ENCODE results near the gene SUGCT. TPM values are rescaled to one million over a fixed set of nuclear protein-coding genes. Genes with fewer than 3 reads are reported as not detected.

Gene SUGCT
- total RNA-seq, 1 experiment from 2014 or later: 4.6 TPM

GRCh38 chr7:40622941-40623501 is 488.2 kb downstream of the SUGCT start (continued):
- TF ChIP-seq ARID4B (CRISPR knock-in tag; IDR thresholded peaks at IDR 0.05; ENCODE audit: borderline replicate concordance) (no peak), TEAD1 (CRISPR knock-in tag; IDR thresholded peaks at IDR 0.05) (no peak)

- CTCF ChIA-PET: no interaction called here
These were observed 489.1 kb downstream of the SUGCT start for GRCh38 chr7:40623863-40624262.

More at GRCh38 chr7:40623863-40624262, 489.1 kb downstream of the SUGCT start:
- Mint-ChIP-seq H3K4me3 (no peak overlapping the region), H3K27ac (no peak overlapping the region), H3K4me1 (no peaks in the 10 kb centered on the region), H3K27me3 (ENCODE audit: low read depth) (no peaks in the 10 kb centered on the region), H3K36me3 (no peaks in the 10 kb centered on the region), H3K9me3 (peaks cover 14% of the 10 kb centered on the region)
- TF ChIP-seq E2F5 (CRISPR knock-in tag; IDR thresholded peaks at IDR 0.05) (no peak), ZNF219 (CRISPR knock-in tag; IDR thresholded peaks at IDR 0.05; ENCODE audit: borderline replicate concordance) (no peak), SOX15 (CRISPR knock-in tag; IDR thresholded peaks at IDR 0.05) (no peak), ARID4B (CRISPR knock-in tag; IDR thresholded peaks at IDR 0.05; ENCODE audit: borderline replicate concordance) (no peak), MYBL2 (CRISPR knock-in tag; IDR thresholded peaks at IDR 0.05) (no peak), MLX (CRISPR knock-in tag; IDR thresholded peaks at IDR 0.05) (no peak), CBFB (CRISPR knock-in tag; IDR thresholded peaks at IDR 0.05; ENCODE audit: low read depth) (no peak), ZNF121 (CRISPR knock-in tag; IDR thresholded peaks at IDR 0.05) (no peak), PRRX2 (CRISPR knock-in tag; IDR thresholded peaks at IDR 0.05) (no peak)
- TF ChIP-seq, protein P1, sequence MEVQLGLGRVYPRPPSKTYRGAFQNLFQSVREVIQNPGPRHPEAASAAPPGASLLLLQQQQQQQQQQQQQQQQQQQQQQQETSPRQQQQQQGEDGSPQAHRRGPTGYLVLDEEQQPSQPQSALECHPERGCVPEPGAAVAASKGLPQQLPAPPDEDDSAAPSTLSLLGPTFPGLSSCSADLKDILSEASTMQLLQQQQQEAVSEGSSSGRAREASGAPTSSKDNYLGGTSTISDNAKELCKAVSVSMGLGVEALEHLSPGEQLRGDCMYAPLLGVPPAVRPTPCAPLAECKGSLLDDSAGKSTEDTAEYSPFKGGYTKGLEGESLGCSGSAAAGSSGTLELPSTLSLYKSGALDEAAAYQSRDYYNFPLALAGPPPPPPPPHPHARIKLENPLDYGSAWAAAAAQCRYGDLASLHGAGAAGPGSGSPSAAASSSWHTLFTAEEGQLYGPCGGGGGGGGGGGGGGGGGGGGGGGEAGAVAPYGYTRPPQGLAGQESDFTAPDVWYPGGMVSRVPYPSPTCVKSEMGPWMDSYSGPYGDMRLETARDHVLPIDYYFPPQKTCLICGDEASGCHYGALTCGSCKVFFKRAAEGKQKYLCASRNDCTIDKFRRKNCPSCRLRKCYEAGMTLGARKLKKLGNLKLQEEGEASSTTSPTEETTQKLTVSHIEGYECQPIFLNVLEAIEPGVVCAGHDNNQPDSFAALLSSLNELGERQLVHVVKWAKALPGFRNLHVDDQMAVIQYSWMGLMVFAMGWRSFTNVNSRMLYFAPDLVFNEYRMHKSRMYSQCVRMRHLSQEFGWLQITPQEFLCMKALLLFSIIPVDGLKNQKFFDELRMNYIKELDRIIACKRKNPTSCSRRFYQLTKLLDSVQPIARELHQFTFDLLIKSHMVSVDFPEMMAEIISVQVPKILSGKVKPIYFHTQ (CRISPR knock-in tag; IDR thresholded peaks at IDR 0.05): no peak
- TF ChIP-seq, protein P2, sequence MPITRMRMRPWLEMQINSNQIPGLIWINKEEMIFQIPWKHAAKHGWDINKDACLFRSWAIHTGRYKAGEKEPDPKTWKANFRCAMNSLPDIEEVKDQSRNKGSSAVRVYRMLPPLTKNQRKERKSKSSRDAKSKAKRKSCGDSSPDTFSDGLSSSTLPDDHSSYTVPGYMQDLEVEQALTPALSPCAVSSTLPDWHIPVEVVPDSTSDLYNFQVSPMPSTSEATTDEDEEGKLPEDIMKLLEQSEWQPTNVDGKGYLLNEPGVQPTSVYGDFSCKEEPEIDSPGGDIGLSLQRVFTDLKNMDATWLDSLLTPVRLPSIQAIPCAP (CRISPR knock-in tag; IDR thresholded peaks at IDR 0.05): no peak
- TF ChIP-seq, protein P3, sequence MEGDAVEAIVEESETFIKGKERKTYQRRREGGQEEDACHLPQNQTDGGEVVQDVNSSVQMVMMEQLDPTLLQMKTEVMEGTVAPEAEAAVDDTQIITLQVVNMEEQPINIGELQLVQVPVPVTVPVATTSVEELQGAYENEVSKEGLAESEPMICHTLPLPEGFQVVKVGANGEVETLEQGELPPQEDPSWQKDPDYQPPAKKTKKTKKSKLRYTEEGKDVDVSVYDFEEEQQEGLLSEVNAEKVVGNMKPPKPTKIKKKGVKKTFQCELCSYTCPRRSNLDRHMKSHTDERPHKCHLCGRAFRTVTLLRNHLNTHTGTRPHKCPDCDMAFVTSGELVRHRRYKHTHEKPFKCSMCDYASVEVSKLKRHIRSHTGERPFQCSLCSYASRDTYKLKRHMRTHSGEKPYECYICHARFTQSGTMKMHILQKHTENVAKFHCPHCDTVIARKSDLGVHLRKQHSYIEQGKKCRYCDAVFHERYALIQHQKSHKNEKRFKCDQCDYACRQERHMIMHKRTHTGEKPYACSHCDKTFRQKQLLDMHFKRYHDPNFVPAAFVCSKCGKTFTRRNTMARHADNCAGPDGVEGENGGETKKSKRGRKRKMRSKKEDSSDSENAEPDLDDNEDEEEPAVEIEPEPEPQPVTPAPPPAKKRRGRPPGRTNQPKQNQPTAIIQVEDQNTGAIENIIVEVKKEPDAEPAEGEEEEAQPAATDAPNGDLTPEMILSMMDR (IDR thresholded peaks at IDR 0.05): no peak
- no peak for ATAC-seq
- POLR2A ChIA-PET: no interaction called here
- no peak for DNase-seq (ENCODE audit: low spot score)
